ENCODE data around the gene CNGA2.
A peak's percentile ranks its signal among the peaks of the same experiment; 100 is the strongest.

The CNGA2 gene

GRCh38 chrX:151711787-151712186 is 22.8 kb upstream of the CNGA2 start:
- no peak for DNase-seq (ENCODE audit: low read depth in 2 of 2)

DNA sequence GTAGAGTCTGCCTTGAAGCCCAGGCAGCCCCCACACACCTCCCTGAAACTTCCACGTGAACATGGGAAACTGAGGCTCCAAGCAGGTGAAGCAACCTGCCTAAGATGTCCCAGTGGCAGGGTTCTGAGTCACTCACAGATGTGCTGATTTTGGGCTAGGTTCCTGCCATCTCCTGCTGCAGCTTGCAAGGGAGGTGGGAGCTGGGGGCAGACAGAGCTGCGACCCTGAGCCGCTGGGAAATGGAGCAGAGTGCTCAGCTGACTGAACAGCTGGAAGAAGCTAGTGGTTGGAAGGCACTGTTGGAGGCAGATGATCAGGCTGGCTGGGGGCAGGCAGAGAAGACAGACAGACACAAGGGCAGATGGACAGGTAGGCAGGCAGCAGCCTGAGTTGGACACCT is 22.3 kb upstream of the CNGA2 start:
- no peak for DNase-seq (ENCODE audit: low read depth in 2 of 2)

GRCh38 chrX:151713849-151714248 is 20.7 kb upstream of the CNGA2 start:
- DNase-seq (ENCODE audit: low read depth in 2 of 2) = peak in 1 of 2 donors; percentile 6

DNA sequence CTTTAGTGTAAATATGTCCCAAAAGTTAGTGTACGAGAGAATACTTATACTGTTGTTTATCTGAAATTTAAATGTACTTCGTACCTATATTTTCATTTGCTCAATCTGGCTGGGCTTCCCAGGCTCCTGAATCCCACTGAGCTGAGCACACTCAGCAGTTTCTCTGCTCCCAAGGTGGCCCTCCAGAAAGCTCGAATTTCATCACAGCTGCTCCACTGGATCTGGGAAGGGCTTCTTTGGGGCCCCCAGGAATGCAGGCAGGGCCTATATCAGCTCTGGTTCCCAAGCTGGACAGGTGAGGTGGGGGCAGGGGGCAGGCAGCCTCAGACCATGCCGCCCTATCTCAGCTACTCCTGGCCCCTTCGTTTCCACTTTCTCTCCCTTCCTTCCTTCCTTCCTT is 20.2 kb upstream of the CNGA2 start:
- DNase-seq (ENCODE audit: low read depth in 2 of 2) = no peak

GRCh38 chrX:151715752-151716151 is 18.8 kb upstream of the CNGA2 start, which contains the start of gene FATE1:
Gene FATE1, plus strand, starts transcription at chrX:151716035. Its CDS starts 85 bp downstream, at chrX:151716120.
- no peak for DNase-seq (ENCODE audit: low read depth in 2 of 2)

DNA sequence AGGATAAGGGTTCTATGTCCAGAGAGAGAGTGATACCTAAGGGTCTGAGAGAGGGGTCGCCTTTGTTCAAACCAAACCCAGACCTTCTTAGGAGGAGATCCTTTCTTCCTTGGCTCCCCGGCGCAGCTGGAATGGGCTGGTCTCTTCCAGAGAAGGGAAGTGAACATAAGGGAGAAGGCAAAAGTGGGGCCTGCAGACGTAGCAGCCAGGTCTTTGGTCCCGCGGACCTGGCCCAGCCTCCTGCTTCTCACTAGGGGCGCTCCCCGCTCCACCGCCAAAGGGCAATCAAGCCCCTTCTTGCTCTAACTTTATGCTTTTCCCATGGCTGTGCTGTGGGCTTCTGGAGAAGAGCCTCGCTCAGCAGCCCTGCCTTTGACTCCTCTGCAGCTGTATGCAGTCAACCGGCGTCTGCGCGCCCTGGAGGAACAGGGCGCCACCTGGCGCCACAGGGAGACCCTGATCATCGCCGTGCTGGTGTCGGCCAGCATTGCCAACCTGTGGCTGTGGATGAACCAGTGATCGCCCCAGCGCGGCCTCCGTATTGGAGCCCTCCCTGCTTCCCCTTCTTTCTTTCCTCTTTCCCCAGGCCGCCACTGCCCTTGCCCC is 12.2 kb upstream of the CNGA2 start:
- no peak for DNase-seq (ENCODE audit: low read depth in 2 of 2)

- no peak for DNase-seq (ENCODE audit: low read depth in 2 of 2)
Measured at GRCh38 chrX:151723156-151723760, 11.3 kb upstream of the CNGA2 start.

DNA sequence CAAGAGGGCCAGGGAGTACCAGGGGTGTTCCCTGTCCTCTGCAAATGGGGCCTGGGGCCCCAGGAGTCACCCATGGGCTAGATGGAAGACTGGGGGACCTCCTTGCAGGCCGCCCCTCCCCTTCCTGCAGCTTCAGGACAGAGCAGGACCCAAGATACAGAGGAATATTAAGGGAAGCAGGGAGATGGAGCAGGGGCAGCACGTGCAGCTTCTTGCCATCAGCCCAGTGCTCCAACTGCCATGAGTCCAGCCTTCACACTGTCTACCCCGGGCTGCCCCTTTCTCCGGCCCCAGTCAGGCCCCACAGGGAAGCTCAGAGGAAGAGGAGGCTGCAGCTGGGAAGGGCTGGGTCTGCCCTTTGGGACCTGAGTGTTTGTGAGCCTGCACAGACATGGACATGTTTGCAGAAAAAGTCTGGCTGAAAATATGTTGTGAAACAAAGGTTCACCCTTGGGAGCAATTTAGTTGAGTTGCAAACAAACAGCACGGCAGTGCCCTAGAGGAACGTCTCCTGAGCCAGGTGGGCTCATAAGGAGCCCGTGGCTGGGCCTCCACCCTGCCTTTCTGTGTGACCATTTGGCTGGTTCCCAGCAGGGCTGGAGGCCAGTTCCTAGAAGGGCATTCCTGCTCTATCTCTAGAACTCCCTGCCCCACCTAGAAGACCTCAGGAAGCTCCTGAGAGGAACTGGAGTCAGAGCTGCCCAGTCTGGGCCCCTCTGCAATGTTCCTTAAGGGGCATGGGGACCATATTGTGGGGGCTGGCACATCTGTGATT is 9.8 kb upstream of the CNGA2 start:
- DNase-seq (ENCODE audit: low read depth in 2 of 2) = no peak

- DNase-seq (ENCODE audit: low read depth in 2 of 2) = no peak
Measured at GRCh38 chrX:151725338-151725614, 9.3 kb upstream of the CNGA2 start.

DNA sequence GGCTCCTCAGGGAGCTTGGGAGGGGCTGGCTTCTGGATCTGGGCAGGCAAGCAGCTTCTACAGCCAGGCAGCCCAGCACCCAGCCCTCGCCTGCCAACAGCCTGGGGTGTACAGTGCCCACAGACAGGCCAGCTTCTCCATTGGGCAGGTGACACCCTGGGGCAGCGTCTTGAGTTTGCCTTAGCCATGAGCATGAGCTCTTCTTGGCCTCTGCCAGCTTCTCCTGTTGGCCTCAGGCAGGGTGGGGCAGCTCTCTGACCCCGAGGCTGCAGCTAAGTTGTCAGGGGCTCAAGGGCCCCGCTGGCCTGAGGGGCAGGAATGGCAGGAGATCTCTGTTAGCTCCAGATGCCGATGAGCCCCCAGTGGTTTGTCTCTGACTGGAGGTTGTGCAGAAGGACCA is 7.8 kb upstream of the CNGA2 start:
- no peak for DNase-seq (ENCODE audit: low read depth in 2 of 2)

GRCh38 chrX:151727346-151727745 is 7.2 kb upstream of the CNGA2 start:
- no peak for DNase-seq (ENCODE audit: low read depth in 2 of 2)

DNA sequence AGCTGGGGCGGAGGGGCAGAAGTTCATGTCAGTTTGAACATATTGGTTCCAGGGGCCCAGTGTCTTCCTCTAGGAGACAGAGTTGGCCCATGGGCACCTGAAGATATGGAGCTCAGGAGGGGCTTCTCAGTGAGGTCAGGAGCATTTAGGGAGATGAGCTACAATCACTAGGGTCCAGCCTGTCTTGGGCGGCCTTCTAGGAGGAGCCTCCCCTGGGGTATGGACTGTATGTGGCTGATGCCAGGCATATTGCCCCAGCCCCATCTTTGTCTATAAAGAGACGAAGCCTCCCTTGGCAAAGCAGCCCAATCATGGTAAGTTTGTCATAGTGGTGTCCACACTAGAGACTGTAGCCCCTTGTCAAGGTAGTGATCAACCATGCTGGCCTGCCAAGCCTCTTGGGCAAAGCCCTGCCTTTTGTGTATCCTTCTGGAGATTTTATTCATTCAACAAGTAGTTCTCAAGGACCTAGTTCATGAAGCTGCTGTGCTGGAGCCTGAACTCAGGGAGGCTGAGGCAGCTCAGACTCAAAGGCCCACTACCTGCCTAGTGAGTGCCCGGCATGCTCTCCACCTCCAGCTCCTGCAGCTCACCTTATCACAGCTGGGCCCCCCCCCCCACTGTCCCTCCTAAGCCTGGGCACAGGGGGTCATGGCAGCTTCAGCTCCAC is 5.4 kb upstream of the CNGA2 start:
- no peak for DNase-seq (ENCODE audit: low read depth in 2 of 2)

GRCh38 chrX:151735219-151735618 is 673 bp downstream of the CNGA2 start:
- DNase-seq (ENCODE audit: low read depth in 2 of 2) = no peak

DNA sequence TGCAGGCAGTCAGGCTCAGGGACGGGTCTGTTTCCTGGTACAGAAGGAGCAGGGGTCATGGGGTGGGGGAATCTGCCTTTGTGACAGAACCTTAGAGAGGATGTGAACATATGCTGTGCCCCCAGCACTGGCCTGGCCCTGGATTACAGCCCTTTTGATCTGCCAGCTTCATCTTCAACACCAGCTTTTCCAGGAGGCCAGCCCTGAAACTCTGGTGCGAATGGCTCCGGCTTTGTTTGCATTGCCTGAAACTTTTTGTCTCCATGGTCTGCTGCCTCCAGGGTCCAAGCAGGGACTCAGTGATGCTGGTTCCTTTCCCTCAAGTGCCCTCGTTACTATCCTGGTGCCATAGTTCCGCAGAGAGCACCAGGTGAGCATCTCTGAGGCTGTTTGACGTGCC is 2.1 kb downstream of the CNGA2 start:
- no peak for DNase-seq (ENCODE audit: low read depth in 2 of 2)

DNA sequence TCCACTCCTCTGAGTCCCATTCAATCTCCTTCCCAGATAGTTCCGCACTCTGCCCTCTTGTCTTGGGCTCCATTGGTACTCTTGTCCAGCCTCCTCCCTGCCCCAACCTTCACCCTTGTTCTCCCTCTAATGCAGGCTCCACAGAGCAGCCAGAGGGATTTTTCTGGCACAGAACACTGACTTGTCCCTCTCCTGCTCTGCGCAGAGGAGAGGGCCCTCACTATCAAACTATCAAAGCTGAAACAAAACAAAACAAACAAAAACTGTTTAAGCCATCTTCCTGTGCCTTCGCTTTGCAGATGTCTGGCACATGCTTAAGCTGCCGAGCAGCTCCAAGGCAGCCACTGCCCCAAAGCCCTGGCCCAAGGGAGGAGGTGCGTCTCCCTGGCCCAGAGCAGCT is 2.9 kb downstream of the CNGA2 start:
- no peak for DNase-seq (ENCODE audit: low read depth in 2 of 2)

DNA sequence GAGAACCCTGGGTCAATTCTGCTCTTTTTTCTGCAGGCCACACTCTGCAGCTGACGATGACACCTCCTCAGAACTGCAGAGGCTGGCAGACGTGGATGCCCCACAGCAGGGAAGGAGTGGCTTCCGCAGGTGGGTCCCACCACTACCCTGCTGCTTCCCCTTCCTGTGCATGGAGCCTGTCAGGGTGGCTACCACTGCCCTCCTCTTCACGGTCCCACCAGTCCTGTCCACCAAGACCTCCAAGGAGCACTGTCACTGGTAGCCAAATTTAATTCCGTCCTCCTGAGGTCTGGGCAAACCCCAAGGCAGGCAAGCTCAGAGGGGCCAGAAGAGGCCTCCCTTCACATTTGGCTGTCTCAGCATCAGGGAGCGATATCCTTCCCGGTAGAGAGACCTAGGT is 4.2 kb downstream of the CNGA2 start:
- no peak for DNase-seq (ENCODE audit: low read depth in 2 of 2)

- DNase-seq (ENCODE audit: low read depth in 2 of 2) = no peak
Measured at GRCh38 chrX:151741606-151742005, 7.1 kb downstream of the CNGA2 start.

DNA sequence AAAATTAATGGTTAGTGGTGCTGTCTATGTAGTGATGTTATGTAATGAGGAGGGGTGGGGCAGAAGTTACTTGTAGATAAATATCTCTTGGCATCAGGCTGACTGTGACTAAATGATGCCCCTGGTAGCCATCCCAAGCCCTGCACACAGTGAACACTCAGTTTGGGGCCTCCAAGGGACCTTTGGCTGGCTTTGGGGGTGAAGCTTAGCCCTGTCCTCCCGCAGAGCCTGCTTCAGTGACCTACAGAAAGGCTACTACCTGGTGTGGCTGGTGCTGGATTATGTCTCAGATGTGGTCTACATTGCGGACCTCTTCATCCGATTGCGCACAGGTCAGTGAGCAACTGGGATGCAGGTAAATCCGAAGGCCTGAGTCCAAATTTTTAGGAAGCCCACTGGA is 7.8 kb downstream of the CNGA2 start:
- DNase-seq (ENCODE audit: low read depth in 2 of 2) = no peak

DNA sequence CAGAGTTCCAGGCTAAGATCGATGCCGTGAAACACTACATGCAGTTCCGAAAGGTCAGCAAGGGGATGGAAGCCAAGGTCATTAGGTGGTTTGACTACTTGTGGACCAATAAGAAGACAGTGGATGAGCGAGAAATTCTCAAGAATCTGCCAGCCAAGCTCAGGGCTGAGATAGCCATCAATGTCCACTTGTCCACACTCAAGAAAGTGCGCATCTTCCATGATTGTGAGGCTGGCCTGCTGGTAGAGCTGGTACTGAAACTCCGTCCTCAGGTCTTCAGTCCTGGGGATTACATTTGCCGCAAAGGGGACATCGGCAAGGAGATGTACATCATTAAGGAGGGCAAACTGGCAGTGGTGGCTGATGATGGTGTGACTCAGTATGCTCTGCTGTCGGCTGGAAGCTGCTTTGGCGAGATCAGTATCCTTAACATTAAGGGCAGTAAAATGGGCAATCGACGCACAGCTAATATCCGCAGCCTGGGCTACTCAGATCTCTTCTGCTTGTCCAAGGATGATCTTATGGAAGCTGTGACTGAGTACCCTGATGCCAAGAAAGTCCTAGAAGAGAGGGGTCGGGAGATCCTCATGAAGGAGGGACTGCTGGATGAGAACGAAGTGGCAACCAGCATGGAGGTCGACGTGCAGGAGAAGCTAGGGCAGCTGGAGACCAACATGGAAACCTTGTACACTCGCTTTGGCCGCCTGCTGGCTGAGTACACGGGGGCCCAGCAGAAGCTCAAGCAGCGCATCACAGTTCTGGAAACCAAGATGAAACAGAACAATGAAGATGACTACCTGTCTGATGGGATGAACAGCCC is 9.3 kb downstream of the CNGA2 start:
- no peak for DNase-seq (ENCODE audit: low read depth in 2 of 2)

GRCh38 chrX:151745651-151746050 is 11.1 kb downstream of the CNGA2 start:
- DNase-seq (ENCODE audit: low read depth in 2 of 2) = no peak

- DNase-seq (ENCODE audit: low read depth in 2 of 2) = no peak
Measured at GRCh38 chrX:151746502-151746901, 12.0 kb downstream of the CNGA2 start.

GRCh38 chrX:151750511-151750910 is 16.0 kb downstream of the CNGA2 start:
- no peak for DNase-seq (ENCODE audit: low read depth in 2 of 2)

Data from activated CD4-positive, alpha-beta T cell treated with anti-CD3 and anti-CD28 coated beads for 24 hours (primary cell).